Effector memory CD8-positive, alpha-beta T cell (primary cell): ENCODE results near the gene CBR4.
"Not testable (repeated sequence)": the region's sequence is repeated elsewhere in the genome, so short reads cannot be mapped to it uniquely, and the experiment has no call there.

Experiments used
- ATAC-seq: fragments of 150-1000 bp; cut with Tn5 transposase; replicated peaks from 2 replicates; pipeline ENCODE4 v1.10.0; 2021; ENCODE audit warnings: mild to moderate bottlenecking, moderate library complexity
- DNase-seq, 3 experiments: peaks; one replicate each; pipeline ENCODE4 v3.0.0; 2021
- H3K27ac Mint-ChIP-seq, 2 donors: one replicate each; pipeline ENCODE4 v1.8.0; 2022; ENCODE audit warnings: mild to moderate bottlenecking in 2 of 2, mixed read lengths in 2 of 2, moderate library complexity in 2 of 2
- H3K27me3 Mint-ChIP-seq, 2 donors: one replicate each; pipeline ENCODE4 v1.8.0; 2022; ENCODE audit warnings: mixed read lengths in 2 of 2
- H3K36me3 Mint-ChIP-seq: one replicate; pipeline ENCODE4 v1.8.0; 2022; ENCODE audit warnings: mild to moderate bottlenecking, moderate library complexity, mixed read lengths; ENCODE audit not compliant: insufficient read depth
- H3K4me1 Mint-ChIP-seq, 2 donors: one replicate each; pipeline ENCODE4 v1.8.0; 2022; ENCODE audit warnings: low read depth in 2 of 2, mixed read lengths in 2 of 2
- H3K4me3 Mint-ChIP-seq, 2 donors: one replicate each; pipeline ENCODE4 v1.8.0; 2022; ENCODE audit warnings: mild to moderate bottlenecking in 2 of 2, mixed read lengths in 2 of 2, moderate library complexity in 2 of 2
- H3K9me3 Mint-ChIP-seq, 2 donors: one replicate each; pipeline ENCODE4 v1.8.0; 2022; ENCODE audit warnings: mixed read lengths in 2 of 2

The CBR4 gene

DNA sequence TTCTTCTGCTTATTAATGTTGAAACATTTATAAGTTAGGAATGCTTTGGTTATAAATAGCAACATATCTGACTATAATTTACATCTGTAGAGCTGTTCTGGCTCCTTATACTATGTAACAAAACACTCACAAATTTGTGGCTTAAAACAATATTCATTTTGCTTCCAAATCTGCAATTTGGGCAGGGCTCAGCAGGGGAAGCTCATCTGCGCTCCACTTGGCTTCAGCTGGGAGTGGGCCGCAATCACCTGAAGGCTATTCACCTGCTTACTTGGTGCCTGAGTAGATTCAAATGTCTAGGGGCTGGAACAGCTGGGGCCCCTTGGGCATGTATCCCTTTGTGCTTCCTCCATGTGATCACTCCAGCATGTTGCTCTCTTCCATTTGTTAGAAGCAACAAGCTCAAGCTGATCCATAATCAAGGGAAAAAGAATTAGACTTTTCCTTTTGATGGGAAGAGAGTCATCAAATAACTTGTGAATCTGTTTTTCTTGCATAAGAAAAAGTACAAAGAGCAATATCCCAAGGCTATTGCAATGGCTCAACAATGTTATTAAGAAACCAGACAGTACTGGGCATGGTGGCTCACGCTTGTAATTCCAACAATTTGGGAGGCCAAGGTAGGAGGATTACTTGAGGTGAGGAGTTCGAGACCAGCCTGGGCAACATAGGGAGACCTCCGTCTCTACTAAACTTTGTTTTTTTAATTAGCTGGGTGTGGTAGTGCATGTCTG, 34.8 kb upstream of the CBR4 start:
- ATAC-seq (no peak), DNase-seq (no peak)
- peak overlapping the region in 1 of 2 donors; percentile 46 for H3K27ac Mint-ChIP-seq
- no peak overlapping the region for H3K4me3 Mint-ChIP-seq
- H3K36me3 Mint-ChIP-seq = no peaks in the 10 kb centered on the region
- H3K9me3 Mint-ChIP-seq = no peaks in the 10 kb centered on the region
- peaks cover 10 to 30% of the 10 kb centered on the region in 2 donors for H3K27me3 Mint-ChIP-seq
- no peaks in the 10 kb centered on the region for H3K4me1 Mint-ChIP-seq

DNA sequence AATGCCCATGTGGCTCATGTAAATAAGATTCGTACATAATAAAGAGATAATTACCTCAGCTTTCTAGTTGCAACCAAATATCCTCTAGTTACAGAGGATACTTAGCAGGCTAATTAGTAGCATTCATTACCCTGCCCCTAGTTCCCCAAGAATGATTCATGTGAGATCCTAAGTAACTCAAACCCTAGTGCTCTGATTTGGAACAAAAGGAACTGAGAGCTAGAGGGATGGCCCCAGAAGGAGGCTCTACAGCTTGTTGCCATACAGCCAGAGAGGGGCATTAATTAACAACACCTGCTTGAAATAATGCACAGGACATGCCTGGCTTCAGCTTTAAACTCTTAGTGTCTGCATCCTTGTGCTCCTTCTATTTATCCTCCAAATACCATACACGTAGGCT, 32.6 kb upstream of the CBR4 start:
- Mint-ChIP-seq H3K36me3 (no peaks in the 10 kb centered on the region), H3K27me3 (peaks cover 10 to 30% of the 10 kb centered on the region in 2 donors), H3K27ac (no peak overlapping the region), H3K9me3 (no peaks in the 10 kb centered on the region), H3K4me3 (no peak overlapping the region), H3K4me1 (no peaks in the 10 kb centered on the region)
- DNase-seq (no peak), ATAC-seq (no peak)

DNA sequence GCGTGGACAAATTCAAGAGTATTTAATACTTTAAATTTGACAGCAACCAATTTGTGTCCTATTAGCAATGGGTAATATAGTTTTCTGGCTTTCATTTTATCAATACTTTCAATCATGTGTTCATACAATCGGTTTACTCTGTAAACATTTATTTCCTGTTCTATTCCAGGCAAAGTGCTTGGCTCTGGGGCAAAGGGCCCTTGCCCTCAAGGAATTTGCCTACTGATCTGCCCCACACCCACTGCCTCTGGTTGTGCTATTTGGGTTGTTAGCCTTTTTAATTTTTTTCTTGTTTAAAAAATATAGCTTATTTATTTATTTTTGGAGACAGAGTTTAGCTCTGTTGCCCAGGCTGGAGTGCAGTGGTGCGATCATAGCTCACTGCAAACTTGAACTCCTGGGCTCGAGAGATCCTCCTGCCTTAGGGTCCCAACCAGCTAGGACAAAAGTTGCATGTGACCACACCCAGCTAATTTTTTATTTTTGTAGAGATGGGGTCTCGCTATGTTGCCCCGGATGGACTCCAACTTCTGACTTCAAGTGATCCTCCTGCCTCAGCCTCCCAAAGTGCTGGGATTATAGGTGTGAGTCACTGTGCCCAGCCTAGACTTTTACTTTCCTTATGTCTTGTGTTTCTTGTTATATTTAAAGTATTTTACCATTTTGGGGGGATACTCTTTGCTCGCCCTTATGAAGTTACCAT, 30.7 kb upstream of the CBR4 start:
- DNase-seq (no peak), ATAC-seq (no peak)
- H3K27me3 Mint-ChIP-seq = peaks cover 10 to 22% of the 10 kb centered on the region in 2 donors
- no peak overlapping the region for H3K4me3 Mint-ChIP-seq
- H3K4me1 Mint-ChIP-seq = no peaks in the 10 kb centered on the region
- H3K9me3 Mint-ChIP-seq = no peaks in the 10 kb centered on the region
- no peaks in the 10 kb centered on the region for H3K36me3 Mint-ChIP-seq
- no peak overlapping the region for H3K27ac Mint-ChIP-seq

DNA sequence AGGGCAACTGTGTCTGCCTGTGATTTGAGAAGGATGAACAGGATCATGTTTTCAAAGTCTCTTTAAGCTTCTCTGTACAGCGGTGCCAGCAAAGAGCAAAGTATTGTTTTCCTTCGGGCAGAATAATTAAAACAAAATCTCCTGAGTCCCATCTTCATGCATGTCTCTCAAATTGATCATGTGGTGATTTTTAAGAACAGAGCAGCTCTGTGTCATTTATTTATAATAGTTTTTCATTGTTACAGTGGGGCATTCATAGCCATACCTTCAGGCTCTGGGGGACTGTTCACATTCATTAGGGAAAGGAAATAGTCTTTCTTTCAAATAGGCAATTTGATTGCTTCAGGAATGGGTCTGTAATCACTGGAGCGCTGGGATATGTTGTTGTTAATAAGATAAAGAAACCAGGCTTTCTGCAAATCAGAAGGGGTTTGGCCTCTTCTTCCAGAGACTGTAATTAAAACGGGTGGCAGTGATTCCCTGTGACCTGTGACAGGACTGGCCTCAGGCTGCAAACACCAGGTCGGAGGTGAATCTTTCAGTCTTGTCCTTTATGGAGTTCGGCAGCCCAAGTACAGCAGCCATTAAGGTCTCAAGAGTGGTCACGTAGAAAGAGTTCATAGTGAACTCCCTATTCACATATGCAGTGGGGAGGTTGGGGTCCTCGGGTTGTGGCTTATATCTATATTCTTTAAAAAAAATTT, 29.3 kb upstream of the CBR4 start:
- no peak overlapping the region for H3K27ac Mint-ChIP-seq
- ATAC-seq (no peak), DNase-seq (no peak)
- H3K36me3 Mint-ChIP-seq = no peaks in the 10 kb centered on the region
- peaks cover 10 to 21% of the 10 kb centered on the region in 2 donors for H3K27me3 Mint-ChIP-seq
- no peaks in the 10 kb centered on the region for H3K4me1 Mint-ChIP-seq
- H3K9me3 Mint-ChIP-seq = no peaks in the 10 kb centered on the region
- H3K4me3 Mint-ChIP-seq = no peak overlapping the region

DNA sequence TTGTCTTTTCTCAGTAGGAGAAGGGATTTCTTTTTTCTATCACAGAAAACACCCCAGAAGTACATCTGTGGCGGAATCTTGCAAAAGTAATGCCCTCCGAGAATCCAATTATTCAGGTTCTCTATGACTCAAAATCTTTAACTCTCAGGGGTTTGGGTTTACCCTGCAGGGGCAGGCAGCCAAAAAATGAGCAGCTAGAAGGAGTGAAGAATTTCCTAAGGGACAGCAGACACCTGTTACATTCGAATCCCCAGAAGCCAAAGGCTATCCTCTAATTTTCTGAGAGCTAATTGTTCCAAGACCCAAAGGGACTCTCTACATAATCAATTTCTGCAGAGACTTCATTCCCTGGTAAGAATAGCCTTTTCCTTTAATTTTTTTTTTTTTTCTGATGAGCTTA, 27.5 kb upstream of the CBR4 start:
- H3K4me1 Mint-ChIP-seq = no peaks in the 10 kb centered on the region
- no peak overlapping the region for H3K4me3 Mint-ChIP-seq

DNA sequence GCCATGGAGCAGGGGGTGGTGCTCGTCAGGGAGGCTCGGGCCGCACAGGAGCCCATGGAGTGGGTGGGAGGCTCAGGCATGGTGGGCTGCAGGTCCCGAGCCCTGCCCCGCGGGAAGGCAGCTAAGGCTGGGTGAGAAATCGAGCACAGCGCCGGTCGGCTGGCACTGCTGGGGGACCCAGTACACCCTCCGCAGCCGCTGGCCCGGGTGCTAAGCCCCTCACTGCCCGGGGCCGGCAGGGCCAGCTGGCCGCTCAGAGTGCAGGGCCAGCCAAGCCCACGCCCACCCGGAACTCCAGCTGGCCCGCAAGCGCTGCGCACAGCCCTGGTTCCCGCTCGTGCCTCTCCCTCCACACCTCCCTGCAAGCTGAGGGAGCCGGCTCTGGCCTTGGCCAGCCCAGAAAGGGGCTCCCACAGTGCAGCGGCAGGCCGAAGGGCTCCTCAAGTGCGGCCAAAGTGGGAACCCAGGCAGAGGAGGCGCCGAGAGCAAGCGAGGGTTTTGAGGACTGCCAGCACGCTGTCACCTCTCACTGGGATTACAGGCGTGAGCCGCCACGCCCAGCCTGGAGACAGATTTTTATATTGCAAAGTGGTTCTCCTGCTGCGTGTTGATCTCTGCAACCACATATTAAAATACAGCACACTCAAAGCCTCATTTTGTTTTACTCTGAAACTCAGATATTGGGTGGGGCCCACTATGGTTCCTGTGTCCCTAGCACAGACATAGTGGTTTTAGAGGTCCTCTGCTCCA, 26.0 kb upstream of the CBR4 start:
- H3K4me1 Mint-ChIP-seq, H3K27me3 Mint-ChIP-seq, H3K36me3 Mint-ChIP-seq, ATAC-seq, H3K4me3 Mint-ChIP-seq, H3K9me3 Mint-ChIP-seq, H3K27ac Mint-ChIP-seq, DNase-seq: not testable (repeated sequence)

More for the DNA sequence above, 27.5 kb upstream of the CBR4 start:
- no peaks in the 10 kb centered on the region for H3K9me3 Mint-ChIP-seq
- DNase-seq (no peak), ATAC-seq (no peak)
- peaks cover 8 to 14% of the 10 kb centered on the region in 2 donors for H3K27me3 Mint-ChIP-seq
- no peaks in the 10 kb centered on the region for H3K36me3 Mint-ChIP-seq
- H3K27ac Mint-ChIP-seq = no peak overlapping the region

DNA sequence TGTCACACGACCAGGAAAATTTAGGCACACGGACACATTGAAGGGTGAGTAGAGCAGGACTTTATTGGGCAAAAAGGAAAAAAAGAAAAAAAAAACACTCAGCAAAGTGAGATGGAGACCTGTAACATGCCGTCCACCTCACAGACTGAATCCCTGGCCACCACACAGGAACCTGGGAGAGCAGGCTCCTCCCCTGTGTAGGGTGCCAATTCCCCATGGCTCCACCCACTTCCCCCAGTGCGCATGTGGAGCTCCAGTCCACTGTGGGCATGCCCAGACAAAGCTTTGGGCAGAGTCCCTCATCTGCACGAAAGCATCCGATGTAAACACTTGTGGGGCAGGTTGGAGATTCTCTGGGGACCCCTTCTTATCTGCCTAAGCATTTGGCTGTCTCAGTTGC, 23.6 kb upstream of the CBR4 start:
- Mint-ChIP-seq H3K27ac (no peak overlapping the region), H3K27me3 (peaks cover 4 to 13% of the 10 kb centered on the region in 2 donors), H3K9me3 (no peaks in the 10 kb centered on the region), H3K36me3 (no peaks in the 10 kb centered on the region), H3K4me1 (no peaks in the 10 kb centered on the region), H3K4me3 (no peak overlapping the region)
- DNase-seq (no peak), ATAC-seq (no peak)

DNA sequence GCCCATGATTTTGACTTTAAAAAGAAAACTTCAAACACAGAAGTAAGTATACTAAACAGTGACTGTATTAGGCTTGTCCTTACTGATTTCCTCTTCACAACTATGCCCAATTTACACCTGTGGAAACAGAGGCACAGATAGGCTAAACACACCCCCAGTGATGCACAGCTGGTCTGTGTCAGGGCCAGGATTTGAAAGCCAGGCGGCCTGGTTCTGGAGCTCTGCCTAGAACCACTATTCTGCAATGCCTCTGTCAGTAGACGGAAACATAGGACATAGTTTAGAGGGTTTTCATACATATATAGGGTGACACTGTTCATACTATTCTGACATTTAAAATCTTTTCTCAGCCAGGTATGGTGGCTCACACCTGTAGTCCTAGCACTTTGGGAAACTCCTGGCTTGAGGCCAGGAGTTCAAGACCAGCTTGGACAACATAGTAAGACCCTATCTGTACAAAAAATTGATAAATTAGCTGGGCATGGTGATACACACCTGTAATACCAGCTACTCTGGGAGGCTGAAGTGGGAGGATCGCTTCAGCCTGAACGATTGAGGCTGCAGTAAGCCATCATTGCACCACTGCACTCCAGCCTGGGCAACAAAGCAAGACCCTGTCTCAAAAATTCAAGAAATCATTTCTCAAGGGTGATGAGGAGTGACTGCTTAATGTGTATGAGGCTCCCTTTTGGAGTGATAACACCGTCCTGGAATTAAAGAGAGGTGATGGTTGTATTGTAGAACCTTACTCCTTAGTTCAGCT, 23.0 kb upstream of the CBR4 start:
- Mint-ChIP-seq H3K27ac (no peak overlapping the region), H3K4me1 (no peaks in the 10 kb centered on the region), H3K27me3 (peaks cover 10 to 15% of the 10 kb centered on the region in 2 donors), H3K4me3 (no peak overlapping the region), H3K36me3 (no peaks in the 10 kb centered on the region), H3K9me3 (no peaks in the 10 kb centered on the region)
- no peak for DNase-seq
- no peak for ATAC-seq

DNA sequence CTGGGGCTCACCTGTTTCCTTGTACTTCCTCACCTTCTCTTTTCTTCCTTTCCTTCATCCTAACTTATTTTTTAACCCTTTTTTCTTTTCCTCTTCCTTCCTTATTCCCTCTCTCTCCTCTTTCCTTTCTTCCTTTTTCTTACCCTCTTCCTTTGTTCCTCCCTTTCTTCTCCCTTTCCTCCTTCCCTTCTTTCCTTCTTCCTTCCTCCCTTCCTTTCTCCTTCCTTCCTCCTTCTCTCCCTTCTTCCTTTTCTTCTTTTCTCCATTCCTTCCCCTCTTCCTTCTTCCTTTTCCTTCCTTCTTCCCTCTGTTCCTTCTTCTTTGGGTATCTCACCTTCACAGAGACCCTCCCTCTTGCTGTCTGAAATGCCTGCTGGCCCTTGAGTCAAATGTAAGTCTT, 22.1 kb upstream of the CBR4 start:
- DNase-seq = no peak
- Mint-ChIP-seq H3K27me3 (peaks cover 15 to 18% of the 10 kb centered on the region in 2 donors), H3K4me1 (no peaks in the 10 kb centered on the region), H3K36me3 (no peaks in the 10 kb centered on the region), H3K9me3 (no peaks in the 10 kb centered on the region), H3K27ac (peak overlapping the region in 1 of 2 donors; percentile 41), H3K4me3 (no peak overlapping the region)
- no peak for ATAC-seq

DNA sequence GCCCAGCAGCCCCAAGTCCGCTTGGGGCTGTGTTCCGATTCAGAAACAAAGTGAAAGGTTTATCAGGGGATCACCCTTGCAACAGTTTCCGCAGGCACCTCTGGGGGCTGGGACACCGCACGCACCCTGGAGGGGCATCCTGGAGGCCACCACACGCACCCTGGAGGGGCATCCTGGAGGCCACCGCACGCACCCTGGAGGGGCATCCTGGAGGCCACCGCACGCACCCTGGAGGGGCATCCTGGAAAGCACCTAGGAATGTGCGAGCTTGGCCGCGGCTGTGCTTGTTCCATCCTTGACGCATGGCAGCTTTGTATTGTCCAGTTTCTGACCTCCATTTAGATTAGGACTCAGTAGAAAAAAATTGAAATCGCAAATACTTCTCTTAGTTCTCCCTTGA, 21.3 kb upstream of the CBR4 start:
- DNase-seq (no peak), ATAC-seq (no peak)
- H3K27me3 Mint-ChIP-seq = peaks cover 18% of the 10 kb centered on the region in 2 donors
- no peaks in the 10 kb centered on the region for H3K9me3 Mint-ChIP-seq
- H3K4me1 Mint-ChIP-seq = no peaks in the 10 kb centered on the region
- H3K36me3 Mint-ChIP-seq = no peaks in the 10 kb centered on the region
- H3K4me3 Mint-ChIP-seq = no peak overlapping the region
- H3K27ac Mint-ChIP-seq = no peak overlapping the region

DNA sequence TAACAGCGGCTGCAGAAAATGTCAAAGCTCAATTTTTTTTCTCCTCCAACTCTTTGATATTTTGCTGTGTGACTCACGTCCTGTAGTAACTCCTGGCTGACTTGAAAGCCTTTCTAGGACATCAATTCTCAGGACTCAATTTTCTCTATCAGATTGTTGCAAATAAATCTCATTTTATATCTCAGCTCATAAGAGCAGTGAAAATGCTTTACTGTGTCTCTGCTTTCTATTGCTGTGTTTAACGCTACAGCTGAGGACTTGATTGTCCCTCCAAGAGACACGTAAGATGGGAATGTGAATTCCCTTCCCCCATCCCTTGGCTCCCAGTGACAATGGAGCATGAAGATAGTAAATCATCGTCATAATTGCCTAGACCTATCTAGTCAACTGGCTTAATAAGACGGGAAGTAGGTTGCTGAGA, 20.5 kb upstream of the CBR4 start:
- peaks cover 4% of the 10 kb centered on the region for H3K36me3 Mint-ChIP-seq
- no peaks in the 10 kb centered on the region for H3K4me1 Mint-ChIP-seq
- no peak overlapping the region for H3K27ac Mint-ChIP-seq
- peaks cover 18 to 27% of the 10 kb centered on the region in 2 donors for H3K27me3 Mint-ChIP-seq
- no peaks in the 10 kb centered on the region for H3K9me3 Mint-ChIP-seq
- ATAC-seq = no peak
- H3K4me3 Mint-ChIP-seq = no peak overlapping the region
- DNase-seq = no peak

DNA sequence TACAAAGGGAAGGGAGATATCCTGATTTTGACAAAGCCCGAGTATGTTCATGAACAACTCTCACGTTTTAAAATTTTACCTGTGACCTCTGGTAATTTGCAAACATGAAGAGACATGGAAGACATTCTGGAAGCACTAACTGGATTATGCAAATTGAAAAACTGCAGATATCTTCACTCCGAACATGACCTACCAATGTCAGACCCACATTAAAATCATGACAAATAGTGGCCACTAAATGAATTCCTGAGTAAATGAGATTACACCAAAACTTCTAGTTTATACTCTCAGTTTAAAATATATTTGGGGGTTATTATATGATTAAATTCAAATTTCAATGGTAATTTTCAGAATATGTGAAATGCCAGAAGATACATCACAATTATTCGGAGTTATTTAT, 19.9 kb upstream of the CBR4 start:
- Mint-ChIP-seq H3K9me3 (no peaks in the 10 kb centered on the region), H3K27ac (no peak overlapping the region), H3K27me3 (peaks cover 18 to 30% of the 10 kb centered on the region in 2 donors), H3K4me1 (no peaks in the 10 kb centered on the region), H3K36me3 (peaks cover 4% of the 10 kb centered on the region), H3K4me3 (no peak overlapping the region)
- no peak for ATAC-seq
- no peak for DNase-seq

DNA sequence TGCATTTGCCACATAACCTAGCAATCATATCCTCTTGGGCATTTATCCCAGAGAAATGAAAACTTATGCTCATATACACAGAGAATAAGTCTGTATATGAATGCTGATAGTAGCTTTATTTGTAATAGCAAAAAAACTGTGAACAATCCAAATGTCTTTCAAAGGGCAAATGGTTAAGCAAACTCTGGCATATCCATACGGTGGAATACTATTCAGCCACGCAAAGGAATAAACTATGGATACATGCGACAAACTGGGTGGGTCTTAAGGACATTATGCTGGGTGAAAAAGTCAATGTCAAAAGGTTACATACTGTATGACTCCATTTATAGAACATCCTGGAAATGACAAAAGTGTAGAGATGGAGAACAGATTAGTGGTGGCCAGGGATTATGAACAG, 17.6 kb upstream of the CBR4 start:
- ATAC-seq (no peak), DNase-seq (no peak)
- H3K4me3 Mint-ChIP-seq = no peak overlapping the region
- peaks cover 0 to 4% of the 10 kb centered on the region in 2 donors for H3K4me1 Mint-ChIP-seq
- peaks cover 18 to 28% of the 10 kb centered on the region in 2 donors for H3K27me3 Mint-ChIP-seq
- H3K36me3 Mint-ChIP-seq = peaks cover 4% of the 10 kb centered on the region
- peak overlapping the region in 1 of 2 donors; percentile 3 for H3K27ac Mint-ChIP-seq
- no peaks in the 10 kb centered on the region for H3K9me3 Mint-ChIP-seq
